ENCODE results near the gene SCAI. TPM values are rescaled to one million over a fixed set of nuclear protein-coding genes. Genes with fewer than 3 reads are reported as not detected.

The SCAI gene
- total and polyA plus RNA-seq, 9 of the 15 experiments (the other 6 are each of a cell fraction or from before 2014, with no cell fraction given) = 0.70 to 12.4 (median 4.2) TPM

GRCh38 chr9:124913378-124913777 is 229.9 kb downstream of the SCAI start:
- Histone ChIP-seq H3K79me2 (ENCODE audit: control insufficient read depth, insufficient read depth, low read length) (no peaks in the 10 kb centered on the region), H3K27ac (ENCODE audit: extremely low read depth, low read depth, low read length) (peak overlapping the region; percentile 51; the same call in 2 of the 3 replicates), H3K9me1 (ENCODE audit: control insufficient read depth, insufficient read depth, low read length) (no peaks in the 10 kb centered on the region), H2AFZ (ENCODE audit: low read depth, low read length) (no peak overlapping the region), H3K36me3 (ENCODE audit: control insufficient read depth, insufficient read depth, low read length) (peaks cover 34% of the 10 kb centered on the region), H3K4me1 (replicated peaks in 1 of 2; ENCODE audit: control insufficient read depth in 2 of 2, insufficient read depth in 2 of 2, low read length in 2 of 2) (peaks cover 15 to 35% of the 10 kb centered on the region in 2 experiments; a peak in 4 of 5 replicates), H3K27me3 (ENCODE audit: control insufficient read depth in 2 of 2, insufficient read depth in 2 of 2, low read length in 2 of 2) (no peaks in the 10 kb centered on the region), H3K9me3 (replicated peaks; ENCODE audit: control insufficient read depth, insufficient read depth, low read depth, low read length) (no peaks in the 10 kb centered on the region), H3K4me2 (ENCODE audit: insufficient read depth, low read length) (peak overlapping the region; percentile 56), H3K4me3 (no peak overlapping the region), H3K9ac (ENCODE audit: insufficient read depth in 1 of 2, low read depth in 2 of 2, low read length in 2 of 2) (no peak overlapping the region), H4K20me1 (replicated peaks; ENCODE audit: control insufficient read depth, insufficient read depth, low read length) (no peaks in the 10 kb centered on the region; the same call in 1 of the 2 replicates)
- DNase-seq (ENCODE audit: extremely low read depth in 1 of 4, low spot score in 3 of 4) (peak in 2 of 4 experiments; percentile 46 to 62), FAIRE-seq (peak; percentile 84), ATAC-seq (peak; percentile 64)
- BruUV-seq (replicated peaks) = no TSS peak
- WGBS (ENCODE audit: insufficient coverage, low coverage, missing lambda C conversion rate) = 0% methylated on average over 2 of the region's 2 CpGs
- POLR2A ChIA-PET = interaction anchor here (1.0 kb wide), 1 partner anchor 16 kb away, joined by 3 read pairs; no protein-coding TSS in a partner anchor
- in situ Hi-C loops (cut with MboI) = no loop called here
- intact Hi-C loops (cut with micrococcal nuclease) = no loop called here
- CTCF ChIA-PET (ENCODE audit: low intra/inter-chr PET ratio) = no interaction called here
- peak; percentile 26; the same call in 1 of the 2 replicates for TF ChIP-seq STAT5A (IDR thresholded peaks at IDR 0.05; ENCODE audit: borderline replicate concordance, low read length)
- no peak; the same call in 1 of the 2 replicates for TF ChIP-seq MTA1 (IDR thresholded peaks at IDR 0.05; ENCODE audit: borderline replicate concordance)
- peak in 1 of 2 experiments; percentile 69; a peak in 1 of 4 replicates for TF ChIP-seq RCOR1 (IDR thresholded peaks at IDR 0.05; ENCODE audit: borderline replicate concordance in 1 of 2, low read depth in 2 of 2, low read length in 2 of 2)
- TF ChIP-seq TCF3 (CRISPR knock-in tag; IDR thresholded peaks at IDR 0.05) = peak; percentile 87
- TF ChIP-seq ARHGAP35 (IDR thresholded peaks at IDR 0.05; ENCODE audit: partially characterized antibody) = no peak
- no peak for TF ChIP-seq ZNF347 (CRISPR knock-in tag; IDR thresholded peaks at IDR 0.05; ENCODE audit: low read depth)
- no peak for TF ChIP-seq PHTF2 (CRISPR knock-in tag; IDR thresholded peaks at IDR 0.05)
- TF ChIP-seq E4F1 (CRISPR knock-in tag; IDR thresholded peaks at IDR 0.05; ENCODE audit: borderline replicate concordance) = no peak
- TF ChIP-seq SMARCC2 (IDR thresholded peaks at IDR 0.05; ENCODE audit: low read depth) = peak; percentile 55; the same call in 1 of the 2 replicates
- no peak for TF ChIP-seq PCBP2 (IDR thresholded peaks at IDR 0.05; ENCODE audit: low read depth, low read length, poor library complexity, severe bottlenecking)
- no peak for TF ChIP-seq POLR2A (conservative IDR thresholded peaks at IDR 0.05)
- no peak for TF ChIP-seq BRD4 (IDR thresholded peaks at IDR 0.05)
- peak; percentile 78; the same call in 1 of the 2 replicates for TF ChIP-seq ZEB2 (IDR thresholded peaks at IDR 0.05)
- no peak for TF ChIP-seq SP1 (CRISPR knock-in tag; IDR thresholded peaks at IDR 0.05)
- TF ChIP-seq, protein P1, sequence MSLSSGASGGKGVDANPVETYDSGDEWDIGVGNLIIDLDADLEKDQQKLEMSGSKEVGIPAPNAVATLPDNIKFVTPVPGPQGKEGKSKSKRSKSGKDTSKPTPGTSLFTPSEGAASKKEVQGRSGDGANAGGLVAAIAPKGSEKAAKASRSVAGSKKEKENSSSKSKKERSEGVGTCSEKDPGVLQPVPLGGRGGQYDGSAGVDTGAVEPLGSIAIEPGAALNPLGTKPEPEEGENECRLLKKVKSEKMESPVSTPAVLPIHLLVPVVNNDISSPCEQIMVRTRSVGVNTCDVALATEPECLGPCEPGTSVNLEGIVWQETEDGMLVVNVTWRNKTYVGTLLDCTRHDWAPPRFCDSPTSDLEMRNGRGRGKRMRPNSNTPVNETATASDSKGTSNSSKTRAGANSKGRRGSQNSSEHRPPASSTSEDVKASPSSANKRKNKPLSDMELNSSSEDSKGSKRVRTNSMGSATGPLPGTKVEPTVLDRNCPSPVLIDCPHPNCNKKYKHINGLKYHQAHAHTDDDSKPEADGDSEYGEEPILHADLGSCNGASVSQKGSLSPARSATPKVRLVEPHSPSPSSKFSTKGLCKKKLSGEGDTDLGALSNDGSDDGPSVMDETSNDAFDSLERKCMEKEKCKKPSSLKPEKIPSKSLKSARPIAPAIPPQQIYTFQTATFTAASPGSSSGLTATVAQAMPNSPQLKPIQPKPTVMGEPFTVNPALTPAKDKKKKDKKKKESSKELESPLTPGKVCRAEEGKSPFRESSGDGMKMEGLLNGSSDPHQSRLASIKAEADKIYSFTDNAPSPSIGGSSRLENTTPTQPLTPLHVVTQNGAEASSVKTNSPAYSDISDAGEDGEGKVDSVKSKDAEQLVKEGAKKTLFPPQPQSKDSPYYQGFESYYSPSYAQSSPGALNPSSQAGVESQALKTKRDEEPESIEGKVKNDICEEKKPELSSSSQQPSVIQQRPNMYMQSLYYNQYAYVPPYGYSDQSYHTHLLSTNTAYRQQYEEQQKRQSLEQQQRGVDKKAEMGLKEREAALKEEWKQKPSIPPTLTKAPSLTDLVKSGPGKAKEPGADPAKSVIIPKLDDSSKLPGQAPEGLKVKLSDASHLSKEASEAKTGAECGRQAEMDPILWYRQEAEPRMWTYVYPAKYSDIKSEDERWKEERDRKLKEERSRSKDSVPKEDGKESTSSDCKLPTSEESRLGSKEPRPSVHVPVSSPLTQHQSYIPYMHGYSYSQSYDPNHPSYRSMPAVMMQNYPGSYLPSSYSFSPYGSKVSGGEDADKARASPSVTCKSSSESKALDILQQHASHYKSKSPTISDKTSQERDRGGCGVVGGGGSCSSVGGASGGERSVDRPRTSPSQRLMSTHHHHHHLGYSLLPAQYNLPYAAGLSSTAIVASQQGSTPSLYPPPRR (CRISPR knock-in tag; IDR thresholded peaks at IDR 0.05; ENCODE audit: borderline replicate concordance) = no peak
- TF ChIP-seq SREBF2 (CRISPR knock-in tag; IDR thresholded peaks at IDR 0.05) = no peak
- no peak for TF ChIP-seq ZNF274 (IDR thresholded peaks at IDR 0.05; ENCODE audit: borderline replicate concordance, low read depth, low read length)
- no peak for TF ChIP-seq NFATC3 (IDR thresholded peaks at IDR 0.05)

Measured in K562 (cell line).